Tibial nerve (tissue), 3 donors: ENCODE data around the gene TRIP10.

Experiments used
- POLR2A ChIP-seq, 2 donors: fragments of 450-650 bp; IDR thresholded peaks; one replicate each; pipeline ENCODE4 v1.6.1; 2017; ENCODE audit warnings: antibody characterized with exemption in 2 of 2, mild to moderate bottlenecking in 2 of 2, moderate library complexity in 2 of 2
- TF ChIP-seq, protein P1 (sequence below), 5 experiments: fragments of 200-600 bp in 3 of 5; fragments of 450-650 bp in 2 of 5; sonication (generic) in 3 of 5; IDR thresholded peaks; one replicate each; pipeline ENCODE4 v1.5.1; 2016 to 2019; ENCODE audit warnings: antibody characterized with exemption in 5 of 5, mild to moderate bottlenecking in 3 of 5, moderate library complexity in 2 of 5

DNA sequence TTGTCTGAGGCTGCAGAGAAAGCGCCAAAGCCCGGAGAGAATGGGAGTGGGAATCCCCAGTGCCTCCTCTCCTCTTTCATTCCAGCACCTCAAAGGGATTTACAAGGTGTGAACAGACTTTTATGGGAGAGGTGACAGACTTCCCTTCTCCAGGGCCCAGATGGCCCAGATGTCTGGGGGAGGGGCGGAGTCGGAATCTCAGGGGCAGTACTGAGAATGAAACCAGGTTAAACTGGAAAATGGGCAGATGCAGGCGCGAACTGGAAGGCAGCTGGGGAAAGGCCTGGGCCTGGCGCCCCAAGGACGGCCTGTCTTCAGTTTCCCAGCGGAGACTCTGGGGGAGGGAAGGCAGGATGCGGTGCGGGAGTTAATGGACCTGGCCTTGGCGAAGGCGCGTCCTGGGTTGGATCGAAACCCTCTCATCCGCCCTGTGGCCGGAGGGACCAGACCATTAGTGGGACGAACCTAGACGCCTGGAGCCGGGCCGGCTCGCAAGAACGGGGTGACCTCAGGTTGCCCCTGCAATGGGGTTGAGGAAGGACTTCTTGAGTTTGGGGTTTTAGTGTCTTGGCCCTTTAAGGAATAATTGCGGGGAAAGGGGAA, 592 bp upstream of the TRIP10 start:
- TF ChIP-seq, protein P1, sequence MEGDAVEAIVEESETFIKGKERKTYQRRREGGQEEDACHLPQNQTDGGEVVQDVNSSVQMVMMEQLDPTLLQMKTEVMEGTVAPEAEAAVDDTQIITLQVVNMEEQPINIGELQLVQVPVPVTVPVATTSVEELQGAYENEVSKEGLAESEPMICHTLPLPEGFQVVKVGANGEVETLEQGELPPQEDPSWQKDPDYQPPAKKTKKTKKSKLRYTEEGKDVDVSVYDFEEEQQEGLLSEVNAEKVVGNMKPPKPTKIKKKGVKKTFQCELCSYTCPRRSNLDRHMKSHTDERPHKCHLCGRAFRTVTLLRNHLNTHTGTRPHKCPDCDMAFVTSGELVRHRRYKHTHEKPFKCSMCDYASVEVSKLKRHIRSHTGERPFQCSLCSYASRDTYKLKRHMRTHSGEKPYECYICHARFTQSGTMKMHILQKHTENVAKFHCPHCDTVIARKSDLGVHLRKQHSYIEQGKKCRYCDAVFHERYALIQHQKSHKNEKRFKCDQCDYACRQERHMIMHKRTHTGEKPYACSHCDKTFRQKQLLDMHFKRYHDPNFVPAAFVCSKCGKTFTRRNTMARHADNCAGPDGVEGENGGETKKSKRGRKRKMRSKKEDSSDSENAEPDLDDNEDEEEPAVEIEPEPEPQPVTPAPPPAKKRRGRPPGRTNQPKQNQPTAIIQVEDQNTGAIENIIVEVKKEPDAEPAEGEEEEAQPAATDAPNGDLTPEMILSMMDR (IDR thresholded peaks at IDR 0.05), result no peak
- TF ChIP-seq POLR2A (IDR thresholded peaks at IDR 0.05), result no peak
